Measurements from ENCODE around the gene OSBP2. TPM values are rescaled to one million over a fixed set of nuclear protein-coding genes. Genes with fewer than 3 reads are reported as not detected.

OSBP2 gene
- total RNA-seq, 1 donor from 2014 or later = 0.53 TPM

DNA sequence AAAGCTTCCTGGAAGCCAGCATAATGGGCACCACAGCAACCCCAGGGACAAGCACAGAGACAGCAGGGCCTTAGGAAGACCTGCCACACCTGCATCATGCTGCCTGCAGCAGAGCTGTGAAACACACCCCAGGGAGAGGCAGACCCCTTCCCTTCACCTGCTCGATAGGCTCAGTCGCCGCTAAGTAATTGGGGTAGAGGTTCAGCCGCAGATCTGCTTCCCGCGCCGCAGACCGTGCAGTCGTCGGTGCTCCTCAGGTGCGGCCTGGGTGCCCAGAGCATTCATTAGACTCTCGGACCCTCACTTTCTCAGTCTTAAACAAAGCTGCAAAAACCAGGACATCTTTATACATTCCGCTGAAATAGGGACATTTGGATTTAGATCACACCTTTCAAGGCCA, 29.9 kb upstream of the OSBP2 start:
- H3K9me3 ChIP-seq = no peaks in the 10 kb centered on the region
- intact Hi-C loops (cut with DNase I) = loop anchor here (5.0 kb wide), 1 partner anchor 72 kb away; the partner anchor contains the start of gene PES1
- TF ChIP-seq, protein P1, sequence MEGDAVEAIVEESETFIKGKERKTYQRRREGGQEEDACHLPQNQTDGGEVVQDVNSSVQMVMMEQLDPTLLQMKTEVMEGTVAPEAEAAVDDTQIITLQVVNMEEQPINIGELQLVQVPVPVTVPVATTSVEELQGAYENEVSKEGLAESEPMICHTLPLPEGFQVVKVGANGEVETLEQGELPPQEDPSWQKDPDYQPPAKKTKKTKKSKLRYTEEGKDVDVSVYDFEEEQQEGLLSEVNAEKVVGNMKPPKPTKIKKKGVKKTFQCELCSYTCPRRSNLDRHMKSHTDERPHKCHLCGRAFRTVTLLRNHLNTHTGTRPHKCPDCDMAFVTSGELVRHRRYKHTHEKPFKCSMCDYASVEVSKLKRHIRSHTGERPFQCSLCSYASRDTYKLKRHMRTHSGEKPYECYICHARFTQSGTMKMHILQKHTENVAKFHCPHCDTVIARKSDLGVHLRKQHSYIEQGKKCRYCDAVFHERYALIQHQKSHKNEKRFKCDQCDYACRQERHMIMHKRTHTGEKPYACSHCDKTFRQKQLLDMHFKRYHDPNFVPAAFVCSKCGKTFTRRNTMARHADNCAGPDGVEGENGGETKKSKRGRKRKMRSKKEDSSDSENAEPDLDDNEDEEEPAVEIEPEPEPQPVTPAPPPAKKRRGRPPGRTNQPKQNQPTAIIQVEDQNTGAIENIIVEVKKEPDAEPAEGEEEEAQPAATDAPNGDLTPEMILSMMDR (IDR thresholded peaks at IDR 0.05) = no peak
- H3K27me3 ChIP-seq = no peaks in the 10 kb centered on the region
- no peak overlapping the region for H3K27ac ChIP-seq
- H3K4me1 ChIP-seq = peaks cover 4% of the 10 kb centered on the region in 2 donors
- no peak for DNase-seq (ENCODE audit: low spot score in 2 of 2)
- peaks cover 16% of the 10 kb centered on the region in 2 donors for H3K36me3 ChIP-seq
- no peak overlapping the region for H3K4me3 ChIP-seq

DNA sequence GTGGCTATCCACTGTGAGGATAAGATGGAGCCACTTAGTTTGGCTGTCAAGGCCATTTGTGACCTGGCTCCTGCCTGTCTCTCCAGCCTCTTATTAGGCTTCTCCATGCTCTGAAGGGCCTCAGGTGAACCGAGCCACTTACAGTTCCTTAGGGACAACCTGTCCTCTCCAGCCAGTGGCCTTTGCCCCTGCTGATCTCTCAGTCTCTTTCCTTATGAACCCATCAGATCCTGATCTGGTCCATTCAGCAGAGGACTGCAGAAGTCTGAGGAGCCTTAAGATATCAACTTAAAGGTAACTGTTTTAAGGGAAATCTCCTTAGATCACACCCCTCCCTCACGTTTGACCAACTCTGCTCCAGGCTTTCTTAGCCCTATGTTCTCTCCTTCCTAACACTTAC, 29.4 kb upstream of the OSBP2 start:
- peaks cover 14 to 16% of the 10 kb centered on the region in 2 donors for H3K36me3 ChIP-seq
- peaks cover 4% of the 10 kb centered on the region in 2 donors for H3K4me1 ChIP-seq
- intact Hi-C loops (cut with DNase I) = loop anchor here (5.0 kb wide), 1 partner anchor 73 kb away; the partner anchor contains the start of gene PES1
- H3K27ac ChIP-seq = no peak overlapping the region
- no peaks in the 10 kb centered on the region for H3K27me3 ChIP-seq
- H3K9me3 ChIP-seq = no peaks in the 10 kb centered on the region
- TF ChIP-seq, protein P1 (IDR thresholded peaks at IDR 0.05) = no peak
- H3K4me3 ChIP-seq = no peak overlapping the region
- no peak for DNase-seq (ENCODE audit: low spot score in 2 of 2)

DNA sequence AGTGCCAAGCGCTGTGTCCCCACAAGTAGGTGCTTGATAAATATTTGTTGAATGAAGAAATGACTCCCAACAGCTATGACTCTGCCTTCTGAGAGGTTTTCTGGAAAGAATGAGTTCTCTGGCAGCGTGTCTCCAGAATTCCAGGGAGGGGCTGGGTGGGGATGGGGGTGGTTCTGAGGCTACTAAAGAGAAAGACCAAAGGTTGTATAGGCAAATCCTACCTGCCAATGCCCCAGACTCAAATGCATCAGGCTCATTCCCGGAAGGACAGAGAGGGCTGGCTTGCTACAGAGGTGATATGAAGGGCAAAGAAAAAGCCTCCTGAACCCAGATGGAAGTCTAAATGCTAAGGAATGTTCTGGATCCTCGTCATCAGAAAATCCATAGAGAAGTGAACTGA, 28.9 kb upstream of the OSBP2 start:
- no peak overlapping the region for H3K4me3 ChIP-seq
- TF ChIP-seq, protein P1 (IDR thresholded peaks at IDR 0.05) = no peak
- intact Hi-C loops (cut with DNase I) = loop anchor here (5.0 kb wide), 1 partner anchor 73 kb away; the partner anchor contains the start of gene PES1
- H3K4me1 ChIP-seq = peaks cover 4% of the 10 kb centered on the region in 2 donors
- H3K9me3 ChIP-seq = no peaks in the 10 kb centered on the region
- no peak overlapping the region for H3K27ac ChIP-seq
- peaks cover 14 to 16% of the 10 kb centered on the region in 2 donors for H3K36me3 ChIP-seq
- no peak for DNase-seq (ENCODE audit: low spot score in 2 of 2)
- no peaks in the 10 kb centered on the region for H3K27me3 ChIP-seq

GRCh38 chr22:30667107-30667493, 27.6 kb upstream of the OSBP2 start:
- Histone ChIP-seq H3K36me3 (peaks cover 14 to 16% of the 10 kb centered on the region in 2 donors), H3K4me3 (peak overlapping the region; percentile 64 to 80), H3K27me3 (no peaks in the 10 kb centered on the region), H3K27ac (peak overlapping the region in 1 of 2 donors; percentile 1), H3K9me3 (no peaks in the 10 kb centered on the region), H3K4me1 (peaks cover 4% of the 10 kb centered on the region in 2 donors)
- intact Hi-C loops (cut with DNase I) = loop anchor here (1.0 to 5.0 kb wide), 2 partner anchors 32 to 75 kb away; partner anchors contain the start of genes PES1 and SLC35E4
- DNase-seq (ENCODE audit: low spot score in 2 of 2) = no peak
- TF ChIP-seq, protein P1 (IDR thresholded peaks at IDR 0.05) = no peak

GRCh38 chr22:30667494-30668385, 26.9 kb upstream of the OSBP2 start, which contains the start of gene DUSP18:
DUSP18 (minus strand) TSS chr22:30667875; CDS start chr22:30664003, 3,872 bp downstream.
- no peaks in the 10 kb centered on the region for H3K27me3 ChIP-seq
- H3K4me3 ChIP-seq = peak within 1 kb of the TSS; percentile 64 to 80
- peaks cover 4% of the 10 kb centered on the region in 2 donors for H3K4me1 ChIP-seq
- TF ChIP-seq, protein P1 (IDR thresholded peaks at IDR 0.05) = peak in 2 of 3 experiments; percentile 28 to 40
- intact Hi-C loops (cut with DNase I) = loop anchor here (1.0 to 5.0 kb wide), 2 partner anchors 32 to 75 kb away; partner anchors contain the start of genes PES1 and SLC35E4
- DNase-seq (ENCODE audit: low spot score in 2 of 2) = peak; percentile 73 to 96
- peaks cover 10 to 13% of the 10 kb centered on the region in 2 donors for H3K36me3 ChIP-seq
- H3K27ac ChIP-seq = peak within 1 kb of the TSS in 1 of 2 donors; percentile 1
- no peaks in the 10 kb centered on the region for H3K9me3 ChIP-seq
